ENCODE measurements around the gene CFAP107. TPM values are rescaled to one million over a fixed set of nuclear protein-coding genes. Genes with fewer than 3 reads are reported as not detected.

CFAP107 gene
- polyA plus RNA-seq, 1 experiment, result 0.04 TPM

GRCh38 chr1:12762766-12763165 lies 16.8 kb downstream of the CFAP107 start:
- ChIA-PET CTCF (interaction anchor here (1.1 kb wide), 1 partner anchor 206 kb away, joined by 3 read pairs; no protein-coding TSS in a partner anchor), POLR2A (no interaction called here)
- TF ChIP-seq CTCF (IDR thresholded peaks at IDR 0.05; ENCODE audit: insufficient read depth, low read depth, low read length), result no peak
- Histone ChIP-seq H3K4me3 (ENCODE audit: low read depth, low read length) (no peak overlapping the region), H3K36me3 (ENCODE audit: control insufficient read depth, insufficient read depth, low read length) (no peaks in the 10 kb centered on the region), H3K27me3 (ENCODE audit: control insufficient read depth, insufficient read depth, low read length) (no peaks in the 10 kb centered on the region)
- DNase-seq (ENCODE audit: low read depth), result no peak

- no peak for DNase-seq (ENCODE audit: low read depth)
- ChIA-PET POLR2A (no interaction called here), CTCF (interaction anchor here (1.1 kb wide), 1 partner anchor 207 kb away, joined by 3 read pairs; no protein-coding TSS in a partner anchor)
- no peak for TF ChIP-seq CTCF (IDR thresholded peaks at IDR 0.05; ENCODE audit: insufficient read depth, low read depth, low read length)
- Histone ChIP-seq H3K36me3 (ENCODE audit: control insufficient read depth, insufficient read depth, low read length) (no peaks in the 10 kb centered on the region), H3K4me3 (ENCODE audit: low read depth, low read length) (no peak overlapping the region), H3K27me3 (ENCODE audit: control insufficient read depth, insufficient read depth, low read length) (no peaks in the 10 kb centered on the region)
Measured at GRCh38 chr1:12763479-12763878, 17.5 kb downstream of the CFAP107 start.

- Histone ChIP-seq H3K27me3 (ENCODE audit: control insufficient read depth, insufficient read depth, low read length) (no peaks in the 10 kb centered on the region), H3K4me3 (ENCODE audit: low read depth, low read length) (no peak overlapping the region), H3K36me3 (ENCODE audit: control insufficient read depth, insufficient read depth, low read length) (no peaks in the 10 kb centered on the region)
- no peak for DNase-seq (ENCODE audit: low read depth)
- POLR2A ChIA-PET, result no interaction called here
- no peak for TF ChIP-seq CTCF (IDR thresholded peaks at IDR 0.05; ENCODE audit: insufficient read depth, low read depth, low read length)
- CTCF ChIA-PET, result interaction anchor here (0.8 kb wide), 1 partner anchor 639 kb away, joined by 3 read pairs; no protein-coding TSS in a partner anchor
Measured at GRCh38 chr1:12764016-12764415, 18.0 kb downstream of the CFAP107 start.

GRCh38 chr1:12769031-12769430 lies 23.0 kb downstream of the CFAP107 start:
- ChIA-PET CTCF (no interaction called here), POLR2A (no interaction called here)
- DNase-seq (ENCODE audit: low read depth), result no peak
- no peaks in the 10 kb centered on the region for H3K36me3 ChIP-seq (ENCODE audit: control insufficient read depth, insufficient read depth, low read length)
- no peak overlapping the region for H3K4me3 ChIP-seq (ENCODE audit: low read depth, low read length)
- no peak for TF ChIP-seq CTCF (IDR thresholded peaks at IDR 0.05; ENCODE audit: insufficient read depth, low read depth, low read length)
- H3K27me3 ChIP-seq (ENCODE audit: control insufficient read depth, insufficient read depth, low read length), result no peaks in the 10 kb centered on the region

- DNase-seq (ENCODE audit: low read depth), result no peak
- H3K4me3 ChIP-seq (ENCODE audit: low read depth, low read length), result no peak overlapping the region
- H3K27me3 ChIP-seq (ENCODE audit: control insufficient read depth, insufficient read depth, low read length), result no peaks in the 10 kb centered on the region
- CTCF ChIA-PET, result no interaction called here
- POLR2A ChIA-PET, result no interaction called here
- H3K36me3 ChIP-seq (ENCODE audit: control insufficient read depth, insufficient read depth, low read length), result no peaks in the 10 kb centered on the region
- no peak for TF ChIP-seq CTCF (IDR thresholded peaks at IDR 0.05; ENCODE audit: insufficient read depth, low read depth, low read length)
Measured at GRCh38 chr1:12769976-12770505, 24.0 kb downstream of the CFAP107 start.
